Uterus (tissue), 4 donors: Measurements from ENCODE around the gene ACSS1. TPM values are rescaled to one million over a fixed set of nuclear protein-coding genes. Genes with fewer than 3 reads are reported as not detected.

Experiments used
- DNase-seq, 2 donors: peaks; one replicate each; pipeline ENCODE4 v3.0.0-alpha.2; 2019 to 2020
- H3K27ac ChIP-seq, 2 donors: fragments of 200-600 bp; sonication (generic); 1 replicate in 1 of 2; 2 replicates in 1 of 2; pipeline ENCODE4 v1.5.1; 2016 to 2018
- H3K27me3 ChIP-seq, 2 donors: fragments of 200-600 bp; sonication (generic); one replicate each; pipeline ENCODE4 v1.5.1; 2018 to 2019; ENCODE audit warnings: control low read depth in 1 of 2
- H3K36me3 ChIP-seq, 2 donors: fragments of 200-600 bp; sonication (generic); one replicate each; pipeline ENCODE4 v1.5.1; 2019; ENCODE audit warnings: control low read depth in 1 of 2
- H3K4me1 ChIP-seq, 2 donors: fragments of 200-600 bp; sonication (generic); one replicate each; pipeline ENCODE4 v1.5.1; 2018 to 2019; ENCODE audit warnings: control low read depth in 1 of 2
- H3K4me3 ChIP-seq, 2 donors: fragments of 200-600 bp; sonication (generic); 1 replicate in 1 of 2; 2 replicates in 1 of 2; pipeline ENCODE4 v1.5.1; 2018 to 2019; ENCODE audit warnings: mild to moderate bottlenecking in 1 of 2
- H3K9me3 ChIP-seq, 2 donors: fragments of 200-600 bp; sonication (generic); one replicate each; pipeline ENCODE4 v1.5.1; 2019; ENCODE audit warnings: control low read depth in 1 of 2
- CTCF ChIP-seq, 4 experiments: fragments of 200-600 bp in 2 of 4; fragments of 450-650 bp in 2 of 4; sonication (generic) in 2 of 4; IDR thresholded peaks; one replicate each; pipeline ENCODE4 v1.5.1; 2016 to 2019; ENCODE audit warnings: antibody characterized with exemption in 4 of 4, mild to moderate bottlenecking in 2 of 4, moderate library complexity in 1 of 4
- POLR2A ChIP-seq, 2 donors: fragments of 450-650 bp; IDR thresholded peaks; one replicate each; pipeline ENCODE4 v1.6.1; 2016; ENCODE audit warnings: antibody characterized with exemption in 2 of 2, mild to moderate bottlenecking in 1 of 2, moderate library complexity in 1 of 2
- intact Hi-C: fragments of 100-400 bp; cut with DNase I; formaldehyde crosslinking; loops from one replicate; pipeline ENCODE4 v1.15.1; 2023; ENCODE audit warnings: low total_unique reads
- total RNA-seq, 4 donors: library from RNA; depleted of rRNA in 3 of 4; stranded (reverse); fragments of >200 nt in 3 of 4; gene quantifications; one replicate each; pipeline versions ENCODE4 v1.1.0 to v1.2.4, GENCODE V29; 2014 to 2023
- donor health status: DM: yes; HTN: yes; CAD: no.

Gene ACSS1
- total RNA-seq, 4 donors from 2014 or later, result 11.8 to 35.1 (median 23.1) TPM

GRCh38 chr20:25013478-25014380 lies 44.2 kb downstream of the ACSS1 start:
- H3K4me3 ChIP-seq, result no peak overlapping the region
- H3K27ac ChIP-seq, result no peak overlapping the region
- no peak for TF ChIP-seq CTCF (IDR thresholded peaks at IDR 0.05)
- no peaks in the 10 kb centered on the region for H3K36me3 ChIP-seq
- DNase-seq, result no peak
- no peaks in the 10 kb centered on the region for H3K4me1 ChIP-seq
- no peaks in the 10 kb centered on the region for H3K27me3 ChIP-seq
- intact Hi-C loops, result no loop called here
- H3K9me3 ChIP-seq, result no peaks in the 10 kb centered on the region

- intact Hi-C loops, result no loop called here
- Histone ChIP-seq H3K4me1 (no peaks in the 10 kb centered on the region), H3K27ac (no peak overlapping the region), H3K9me3 (no peaks in the 10 kb centered on the region), H3K27me3 (no peaks in the 10 kb centered on the region), H3K4me3 (no peak overlapping the region), H3K36me3 (no peaks in the 10 kb centered on the region)
- no peak for TF ChIP-seq CTCF (IDR thresholded peaks at IDR 0.05)
- no peak for TF ChIP-seq POLR2A (IDR thresholded peaks at IDR 0.05)
- DNase-seq, result no peak
Observed at GRCh38 chr20:25012616-25013189, 45.2 kb downstream of the ACSS1 start.

- no peak overlapping the region for H3K27ac ChIP-seq
- no peaks in the 10 kb centered on the region for H3K4me1 ChIP-seq
- DNase-seq, result no peak
- no peaks in the 10 kb centered on the region for H3K27me3 ChIP-seq
- H3K4me3 ChIP-seq, result no peak overlapping the region
- TF ChIP-seq POLR2A (IDR thresholded peaks at IDR 0.05) (no peak), CTCF (IDR thresholded peaks at IDR 0.05) (no peak)
- H3K36me3 ChIP-seq, result no peaks in the 10 kb centered on the region
- no peaks in the 10 kb centered on the region for H3K9me3 ChIP-seq
- intact Hi-C loops, result no loop called here
Observed at GRCh38 chr20:25011831-25012241, 46.1 kb downstream of the ACSS1 start.

GRCh38 chr20:25011261-25011660 lies 46.7 kb downstream of the ACSS1 start:
- no peak overlapping the region for H3K4me3 ChIP-seq
- no peaks in the 10 kb centered on the region for H3K36me3 ChIP-seq
- intact Hi-C loops, result no loop called here
- H3K27me3 ChIP-seq, result no peaks in the 10 kb centered on the region
- no peaks in the 10 kb centered on the region for H3K4me1 ChIP-seq
- no peaks in the 10 kb centered on the region for H3K9me3 ChIP-seq
- DNase-seq, result no peak
- H3K27ac ChIP-seq, result no peak overlapping the region
- TF ChIP-seq POLR2A (IDR thresholded peaks at IDR 0.05) (no peak), CTCF (IDR thresholded peaks at IDR 0.05) (no peak)
